IMR-90 (cell line): ENCODE data around the gene MEIS3. TPM values are rescaled to one million over a fixed set of nuclear protein-coding genes. Genes with fewer than 3 reads are reported as not detected.

Experiments
- ATAC-seq: fragments of 200-7000 bp; cut with Tn5 transposase; 2 replicates; pipeline ENCODE4 v1.9.1; 2020; ENCODE audit warnings: low read depth, mild to moderate bottlenecking, moderate library complexity
- BruUV-seq: library from RNA; stranded (reverse); fragments of 400-500 nt; replicated peaks from 2 replicates; lab custom pipeline; 2021; lab: Mats Ljungman, UMichigan
- CTCF ChIA-PET: fragments of 300-600 bp; formaldehyde crosslinking; extraction: SDS; loops from one replicate; lab custom pipeline; 2021; ENCODE audit warnings: antibody characterized with exemption; lab: Yijun Ruan, JAX
- POLR2A ChIA-PET: fragments of 300-600 bp; sonication (Branson Sonifier 250); formaldehyde crosslinking; loops from one replicate; lab custom pipeline; 2022; ENCODE audit warnings: antibody characterized with exemption; ENCODE audit not compliant: unreplicated experiment; lab: Charles Lee
- DNase-seq: peaks from one replicate; pipeline ENCODE4 v3.0.0; 2013
- H2AFZ ChIP-seq: replicated peaks from 2 replicates; pipeline ENCODE3; 2013; ENCODE audit warnings: low read length, mild to moderate bottlenecking; ENCODE audit not compliant: poor library complexity
- H2AK5ac ChIP-seq: 2 replicates; pipeline ENCODE4 v1.6.1; 2013; ENCODE audit warnings: low read depth, low read length, inconsistent platforms
- H2AK9ac ChIP-seq: replicated peaks from 2 replicates; pipeline ENCODE3; 2013; ENCODE audit warnings: mild to moderate bottlenecking, low read depth, low read length, moderate library complexity; ENCODE audit not compliant: poor library complexity
- H2BK120ac ChIP-seq: 2 replicates; pipeline ENCODE4 v1.6.1; 2013; ENCODE audit warnings: low read depth, low read length, inconsistent platforms
- H2BK15ac ChIP-seq: 3 replicates; pipeline ENCODE4 v1.6.1; 2013; ENCODE audit warnings: low read depth, low read length, inconsistent platforms
- H2BK20ac ChIP-seq: 2 replicates; pipeline ENCODE4 v1.6.1; 2013; ENCODE audit warnings: low read depth, mild to moderate bottlenecking, inconsistent platforms, low read length, moderate library complexity
- H2BK5ac ChIP-seq: 2 replicates; pipeline ENCODE4 v1.6.1; 2013; ENCODE audit warnings: mild to moderate bottlenecking, low read depth, low read length, inconsistent platforms; ENCODE audit not compliant: poor library complexity, severe bottlenecking
- H3K14ac ChIP-seq: replicated peaks from 2 replicates; pipeline ENCODE4 v1.6.1; 2013; ENCODE audit warnings: low read depth, low read length, inconsistent platforms
- H3K18ac ChIP-seq: 2 replicates; pipeline ENCODE4 v1.6.1; 2013; ENCODE audit warnings: low read depth, low read length, control low read depth
- H3K23ac ChIP-seq: 2 replicates; pipeline ENCODE4 v1.6.1; 2013; ENCODE audit warnings: low read depth, low read length, inconsistent platforms
- H3K27ac ChIP-seq: 2 replicates; pipeline ENCODE4 v1.5.1; 2013; ENCODE audit warnings: mild to moderate bottlenecking, control low read depth, low read length; ENCODE audit not compliant: insufficient read depth
- H3K27me3 ChIP-seq: 2 replicates; pipeline ENCODE4 v1.6.1; 2013; ENCODE audit warnings: low read length; ENCODE audit not compliant: control insufficient read depth, insufficient read depth
- H3K36me3 ChIP-seq: 2 replicates; pipeline ENCODE4 v1.6.1; 2013; ENCODE audit warnings: low read length, mixed read lengths; ENCODE audit not compliant: control insufficient read depth, insufficient read depth
- H3K4ac ChIP-seq: 2 replicates; pipeline ENCODE4 v1.6.1; 2013; ENCODE audit warnings: low read depth, low read length, inconsistent platforms
- H3K4me1 ChIP-seq: 2 replicates; pipeline ENCODE4 v1.6.1; 2013; ENCODE audit warnings: low read length, mixed read lengths; ENCODE audit not compliant: control insufficient read depth, insufficient read depth
- H3K4me2 ChIP-seq: 2 replicates; pipeline ENCODE4 v1.6.1; 2013; ENCODE audit warnings: low read depth, mild to moderate bottlenecking, control low read depth, low read length, moderate library complexity
- H3K4me3 ChIP-seq: 2 replicates; pipeline ENCODE4 v1.5.1; 2013; ENCODE audit warnings: low read depth, mild to moderate bottlenecking, control low read depth, low read length, moderate library complexity; ENCODE audit not compliant: insufficient read depth
- H3K56ac ChIP-seq: 2 replicates; pipeline ENCODE4 v1.6.1; 2013; ENCODE audit warnings: low read length, inconsistent platforms; ENCODE audit not compliant: insufficient read depth; ENCODE audit errors: extremely low read depth
- H3K79me1 ChIP-seq, 2 experiments: 2 replicates each; pipeline ENCODE4 v1.6.1; 2013; ENCODE audit warnings: low read length in 2 of 2, inconsistent platforms in 1 of 2, low read depth in 1 of 2
- H3K9ac ChIP-seq: 2 replicates; pipeline ENCODE4 v1.6.1; 2013; ENCODE audit warnings: low read depth, low read length, control low read depth
- H3K9me1 ChIP-seq: 2 replicates; pipeline ENCODE4 v1.6.1; 2013; ENCODE audit warnings: low read length, inconsistent platforms; ENCODE audit not compliant: insufficient read depth
- H3K9me3 ChIP-seq: 2 replicates; pipeline ENCODE4 v1.6.1; 2013; ENCODE audit warnings: low read length; ENCODE audit not compliant: control insufficient read depth, insufficient read depth
- H4K20me1 ChIP-seq: 2 replicates; pipeline ENCODE4 v1.6.1; 2013; ENCODE audit warnings: low read length, inconsistent platforms; ENCODE audit not compliant: insufficient read depth
- H4K5ac ChIP-seq: 2 replicates; pipeline ENCODE4 v1.6.1; 2013; ENCODE audit warnings: mild to moderate bottlenecking, low read depth, low read length, control low read depth
- H4K8ac ChIP-seq, 2 experiments: 2 replicates each; pipeline ENCODE4 v1.6.1; 2013; ENCODE audit warnings: low read depth in 2 of 2, low read length in 2 of 2, control low read depth in 1 of 2, inconsistent platforms in 1 of 2
- H4K91ac ChIP-seq: 2 replicates; pipeline ENCODE4 v1.6.1; 2013; ENCODE audit warnings: low read depth, low read length, inconsistent platforms; ENCODE audit not compliant: insufficient read depth
- BHLHE40 ChIP-seq: fragments of 150-350 bp; IDR thresholded peaks from 2 replicates; pipeline ENCODE4 v1.6.1; 2016; ENCODE audit warnings: mild to moderate bottlenecking, low read depth, low read length
- CEBPB ChIP-seq: IDR thresholded peaks from 2 replicates; pipeline ENCODE4 v1.6.1; 2012; ENCODE audit warnings: low read depth, low read length, improper control_type of control experiment
- CHD1 ChIP-seq: IDR thresholded peaks from 2 replicates; pipeline ENCODE4 v1.6.1; 2012; ENCODE audit warnings: low read depth, low read length, improper control_type of control experiment
- CTCF ChIP-seq: conservative IDR thresholded peaks from 2 replicates; pipeline ENCODE4 v1.5.1; 2012; ENCODE audit warnings: mild to moderate bottlenecking, low read depth, low read length, improper control_type of control experiment
- ELK1 ChIP-seq: fragments of 150-350 bp; IDR thresholded peaks from 2 replicates; pipeline ENCODE4 v1.6.1; 2016; ENCODE audit warnings: low read depth, mild to moderate bottlenecking, low read length, moderate library complexity, borderline replicate concordance
- FOS ChIP-seq: fragments of 150-350 bp; IDR thresholded peaks from 2 replicates; pipeline ENCODE4 v1.6.1; 2016; ENCODE audit warnings: low read depth, low read length
- MAFK ChIP-seq: IDR thresholded peaks from 2 replicates; pipeline ENCODE4 v1.6.1; 2012; ENCODE audit warnings: low read depth, low read length, improper control_type of control experiment
- MAZ ChIP-seq: IDR thresholded peaks from 2 replicates; pipeline ENCODE4 v1.6.1; 2012; ENCODE audit warnings: low read depth, mild to moderate bottlenecking, low read length, improper control_type of control experiment, moderate library complexity, borderline replicate concordance
- MXI1 ChIP-seq: IDR thresholded peaks from 2 replicates; pipeline ENCODE4 v1.6.1; 2012; ENCODE audit warnings: low read depth, mild to moderate bottlenecking, low read length, moderate library complexity, borderline replicate concordance
- NFE2L2 ChIP-seq: fragments of 150-350 bp; IDR thresholded peaks from 2 replicates; pipeline ENCODE4 v1.6.1; 2016; ENCODE audit warnings: low read depth, mild to moderate bottlenecking, low read length
- POLR2A ChIP-seq: IDR thresholded peaks from 2 replicates; pipeline ENCODE4 v1.6.1; 2012; ENCODE audit warnings: mild to moderate bottlenecking, low read depth, low read length
- RAD21 ChIP-seq: IDR thresholded peaks from 2 replicates; pipeline ENCODE4 v1.6.1; 2012; ENCODE audit warnings: low read length, improper control_type of control experiment
- RCOR1 ChIP-seq: IDR thresholded peaks from 2 replicates; pipeline ENCODE4 v1.6.1; 2012; ENCODE audit warnings: mild to moderate bottlenecking, low read length, improper control_type of control experiment; ENCODE audit not compliant: insufficient replicate concordance
- RFX5 ChIP-seq: IDR thresholded peaks from 2 replicates; pipeline ENCODE4 v1.8.0; 2012; ENCODE audit warnings: low read depth, mild to moderate bottlenecking, low read length, moderate library complexity
- SMC3 ChIP-seq: fragments of 150-350 bp; IDR thresholded peaks from 2 replicates; pipeline ENCODE4 v1.6.1; 2016; ENCODE audit warnings: low read depth, mild to moderate bottlenecking, antibody characterized with exemption, low read length, moderate library complexity
- USF2 ChIP-seq: fragments of 150-350 bp; IDR thresholded peaks from 2 replicates; pipeline ENCODE4 v1.6.1; 2017; ENCODE audit warnings: mild to moderate bottlenecking, antibody characterized with exemption, low read length, low read depth
- WGBS, 2 experiments: methylation state at CpG; one replicate each; pipeline versions ENCODE4 v1.1.5 to v1.1.7; 2013; ENCODE audit warnings: missing lambda C conversion rate in 2 of 2; ENCODE audit not compliant: insufficient read length in 1 of 2; ENCODE audit errors: extremely low coverage in 2 of 2; 5-methylcytosine and 5-hydroxymethylcytosine counted together
- dilution Hi-C: fragments of 300-500 bp; cut with HindIII; formaldehyde crosslinking; loops from one replicate; pipeline ENCODE4 v1.14.3; 2018; ENCODE audit warnings: low sequenced_read_pairs; ENCODE audit not compliant: unreplicated experiment
- in situ Hi-C: fragments of 300-500 bp; cut with MboI; formaldehyde crosslinking; loops from 3 replicates; pipeline ENCODE4 v1.14.3; 2019; ENCODE audit warnings: low sequenced_read_pairs, inconsistent platforms, mixed read lengths
- intact Hi-C: fragments of 100-400 bp; cut with micrococcal nuclease; formaldehyde crosslinking; loops from 2 replicates; pipeline ENCODE4 v1.10.0; 2022
- polyA plus RNA-seq, 3 experiments: library from polyadenylated mRNA; depleted of rRNA; stranded (reverse); fragments of >200 nt; gene quantifications; 2 replicates each; pipeline ENCODE4 v1.2.3, GENCODE V29; 2012; ENCODE audit warnings: low replicate concordance in 1 of 3
- total RNA-seq: library from RNA; depleted of rRNA; stranded (reverse); fragments of >200 nt; gene quantifications from 2 replicates; pipeline ENCODE4 v1.2.3, GENCODE V29; 2012

Gene MEIS3
- total and polyA plus RNA-seq, 2 of the 4 experiments (the other 2 are of a cell fraction) = 32.4 to 33.0 TPM

- no peak overlapping the region for H2BK20ac ChIP-seq
- no peak overlapping the region for H2AK9ac ChIP-seq
- TF ChIP-seq FOS = no peak
- no peak for TF ChIP-seq MAZ
- no peak for TF ChIP-seq CTCF
- TF ChIP-seq RCOR1 = no peak
- TF ChIP-seq BHLHE40 = no peak
- TF ChIP-seq ELK1 = no peak
- TF ChIP-seq MXI1 = no peak
- TF ChIP-seq NFE2L2 = no peak
- TF ChIP-seq RAD21 = no peak
- TF ChIP-seq SMC3 = no peak
- TF ChIP-seq MAFK = no peak
- TF ChIP-seq POLR2A = no peak
- no peak for TF ChIP-seq RFX5
- TF ChIP-seq CHD1 = no peak
- TF ChIP-seq USF2 = no peak
- TF ChIP-seq CEBPB = no peak
- H3K9me3 ChIP-seq = no peaks in the 10 kb centered on the region
- DNase-seq = no peak
- WGBS, 2 experiments = 6% methylated on average over 10 of the region's 31 CpGs; no CpG with 5 or more reads in 1 of the 2 experiments
- no TSS peak for BruUV-seq
- ATAC-seq = no peak
- dilution Hi-C loops = no loop called here
- H3K27ac ChIP-seq = no peak overlapping the region
- H2BK5ac ChIP-seq = no peak overlapping the region
- no peak overlapping the region for H3K56ac ChIP-seq
- in situ Hi-C loops = no loop called here
- H4K5ac ChIP-seq = no peak overlapping the region
- H3K9me1 ChIP-seq = peaks cover 7% of the 10 kb centered on the region
- no peak overlapping the region for H3K18ac ChIP-seq
- ChIA-PET POLR2A (no interaction called here), CTCF (no interaction called here)
- peaks cover 19% of the 10 kb centered on the region for H4K20me1 ChIP-seq
- intact Hi-C loops = no loop called here
- H2AFZ ChIP-seq = peak overlapping the region; percentile 28
- H2BK15ac ChIP-seq = no peak overlapping the region
- no peak overlapping the region for H3K9ac ChIP-seq
- H4K91ac ChIP-seq = no peak overlapping the region
- no peak overlapping the region for H3K4ac ChIP-seq
- H3K4me3 ChIP-seq = no peak overlapping the region
- H3K4me2 ChIP-seq = no peak overlapping the region
- peak overlapping the region; percentile 79; the same call in 1 of the 2 replicates for H3K23ac ChIP-seq
- H2BK120ac ChIP-seq = no peak overlapping the region
- peaks cover 47% of the 10 kb centered on the region for H3K27me3 ChIP-seq
- no peaks in the 10 kb centered on the region for H3K36me3 ChIP-seq
- H3K14ac ChIP-seq = no peak overlapping the region
- H2AK5ac ChIP-seq = no peak overlapping the region
- H3K4me1 ChIP-seq = peaks cover 9% of the 10 kb centered on the region
- H3K79me1 ChIP-seq = peaks cover 8 to 19% of the 10 kb centered on the region in 2 experiments; a peak in 3 of 4 replicates
- no peak overlapping the region for H4K8ac ChIP-seq
These were observed 2.6 kb upstream of the MEIS3 start for GRCh38 chr19:47421844-47422395.
